Cortex of kidney (tissue), 1 donor: ENCODE data around the gene CRK.
"Not testable (repeated sequence)": the region's sequence is repeated elsewhere in the genome, so short reads cannot be mapped to it uniquely, and the experiment has no call there.

ENCODE experiments used
- DNase-seq: peaks from one replicate; lab custom pipeline; 2025; lab: John Stamatoyannopoulos, UW

CRK gene

GRCh38 chr17:1467898-1468492 lies 12.0 kb upstream of the CRK start:
- DNase-seq, result no peak

GRCh38 chr17:1467258-1467657 lies 11.2 kb upstream of the CRK start:
- no peak for DNase-seq

- DNase-seq, result no peak
Observed at GRCh38 chr17:1464186-1464585, 8.2 kb upstream of the CRK start.

GRCh38 chr17:1462164-1463112 lies 6.4 kb upstream of the CRK start:
- DNase-seq, result no peak

GRCh38 chr17:1461198-1461944 lies 5.3 kb upstream of the CRK start:
- no peak for DNase-seq

GRCh38 chr17:1460233-1460632 lies 4.2 kb upstream of the CRK start:
- no peak for DNase-seq

GRCh38 chr17:1455291-1455796 lies 688 bp downstream of the CRK start:
- DNase-seq, result no peak

GRCh38 chr17:1454541-1454940 lies 1.5 kb downstream of the CRK start:
- DNase-seq, result no peak

- DNase-seq, result not testable (repeated sequence)
Observed at GRCh38 chr17:1453694-1454093, 2.3 kb downstream of the CRK start.

GRCh38 chr17:1452836-1453235 lies 3.2 kb downstream of the CRK start:
- DNase-seq, result no peak

GRCh38 chr17:1450261-1450660 lies 5.8 kb downstream of the CRK start:
- not testable (repeated sequence) for DNase-seq

- no peak for DNase-seq
Observed at GRCh38 chr17:1449412-1449967, 6.5 kb downstream of the CRK start.

GRCh38 chr17:1447052-1447451 lies 9.0 kb downstream of the CRK start:
- no peak for DNase-seq

- DNase-seq, result no peak
Observed at GRCh38 chr17:1446201-1446600, 9.8 kb downstream of the CRK start.

GRCh38 chr17:1445695-1446094 lies 10.3 kb downstream of the CRK start:
- DNase-seq, result not testable (repeated sequence)

- not testable (repeated sequence) for DNase-seq
Observed at GRCh38 chr17:1442721-1443120, 13.3 kb downstream of the CRK start.

GRCh38 chr17:1442187-1442586 lies 13.8 kb downstream of the CRK start:
- no peak for DNase-seq

GRCh38 chr17:1440921-1441320 lies 15.1 kb downstream of the CRK start:
- no peak for DNase-seq

GRCh38 chr17:1438593-1439083 lies 17.4 kb downstream of the CRK start:
- no peak for DNase-seq

- DNase-seq, result no peak
Observed at GRCh38 chr17:1435326-1435725, 20.7 kb downstream of the CRK start.

GRCh38 chr17:1434150-1434549 lies 21.9 kb downstream of the CRK start:
- no peak for DNase-seq

- no peak for DNase-seq
Observed at GRCh38 chr17:1431631-1432104, 24.4 kb downstream of the CRK start.
